Stimulated activated CD4-positive, alpha-beta T cell treated with anti-CD3 and anti-CD28 coated beads, Interleukin-4, amount 100 ng/mL, for 24 hours (primary cell): Measurements from ENCODE around the gene TMEM185A.
"Not testable (repeated sequence)": the region's sequence is repeated elsewhere in the genome, so short reads cannot be mapped to it uniquely, and the experiment has no call there.

Source experiments
- DNase-seq: peaks from one replicate; pipeline ENCODE4 v3.0.0-alpha.2; 2020

The TMEM185A gene

DNA sequence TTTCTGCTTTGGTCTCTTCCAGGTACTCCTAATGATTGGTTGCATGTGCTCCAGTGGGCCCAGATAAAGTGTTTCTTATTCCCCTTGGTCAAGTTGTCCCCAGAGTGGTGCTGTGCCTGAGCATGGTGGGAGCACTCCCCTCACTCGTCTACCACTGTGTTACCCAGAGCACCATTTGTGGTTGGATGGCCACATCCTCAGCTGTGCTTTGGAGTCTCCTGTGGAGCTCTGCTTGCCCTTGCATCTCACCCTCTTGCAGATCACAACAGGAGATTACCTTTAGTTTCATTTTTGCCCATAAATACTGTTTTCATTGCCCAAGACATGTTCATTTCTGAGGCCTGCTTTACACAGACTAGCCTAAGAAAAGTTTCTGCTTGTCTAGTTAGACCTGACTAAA is 81.1 kb downstream of the TMEM185A start:
- not testable (repeated sequence) for DNase-seq

DNA sequence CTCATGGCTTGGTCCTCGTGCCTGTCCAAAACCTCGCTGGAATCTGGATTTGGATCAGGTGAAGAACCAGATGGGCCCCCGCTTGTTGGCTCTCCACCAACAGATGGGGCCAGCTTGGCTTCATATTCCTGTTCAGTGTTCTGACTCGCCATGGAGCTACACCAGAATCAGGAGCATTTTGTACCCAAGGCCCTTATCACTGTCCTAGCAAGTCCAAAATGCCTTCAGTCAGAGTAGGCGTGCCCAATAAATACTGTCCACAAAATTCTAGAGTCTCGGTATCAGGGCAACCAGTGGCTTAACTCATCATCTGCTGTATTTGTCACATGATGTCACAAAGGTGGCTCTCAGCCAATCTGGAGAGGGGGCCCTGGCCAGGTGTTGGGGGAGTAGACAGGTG is 81.9 kb downstream of the TMEM185A start, which contains the start of gene HSFX3:
TSS of gene HSFX3 (minus strand) at position 224 of the 400 bp plus-strand sequence. CDS start at position 152, 72 bp downstream.
- DNase-seq = not testable (repeated sequence)

DNA sequence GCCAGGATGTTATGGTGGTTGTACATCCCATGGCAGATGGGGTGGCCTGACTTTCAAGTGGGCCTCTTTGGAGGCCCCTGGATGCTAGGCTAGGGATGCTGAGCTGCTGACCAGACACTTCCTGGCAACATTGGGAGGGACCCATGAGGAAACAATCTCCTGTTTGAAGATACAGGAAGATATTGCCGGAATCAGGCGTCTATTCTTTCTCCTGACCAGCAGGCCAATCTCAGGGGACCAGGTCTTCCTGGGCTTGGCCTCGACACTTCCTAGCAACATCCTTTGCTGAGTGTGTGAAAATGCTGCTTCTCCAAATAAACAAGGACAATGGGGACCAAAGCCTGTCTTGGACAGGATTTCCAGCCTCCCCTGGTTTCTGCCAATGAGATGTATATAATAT is 83.8 kb downstream of the TMEM185A start:
- DNase-seq = not testable (repeated sequence)

DNA sequence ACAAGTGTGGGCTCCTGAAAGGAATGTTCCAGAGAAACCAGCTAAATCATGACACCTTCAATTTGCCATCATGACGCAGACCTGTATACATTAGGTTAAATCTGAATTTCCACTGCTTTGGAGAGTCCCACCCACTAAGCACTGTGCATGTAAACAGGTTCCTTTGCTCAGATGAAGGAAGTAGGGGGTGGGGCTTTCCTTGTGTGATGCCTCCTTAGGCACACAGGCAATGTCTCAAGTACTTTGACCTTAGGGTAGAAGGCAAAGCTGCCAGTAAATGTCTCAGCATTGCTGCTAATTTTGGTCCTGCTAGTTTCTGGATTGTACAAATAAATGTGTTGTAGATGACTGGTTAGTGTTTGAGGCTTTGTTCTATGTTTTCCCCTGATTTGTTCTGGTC is 84.6 kb downstream of the TMEM185A start:
- not testable (repeated sequence) for DNase-seq
